ENCODE data around the gene KIRREL3. TPM values are rescaled to one million over a fixed set of nuclear protein-coding genes. Genes with fewer than 3 reads are reported as not detected.

The KIRREL3 gene
- total RNA-seq, 4 donors from 2014 or later = 0.19 TPM; not detected in 3

- 58 to 59% methylated on average over 9 to 10 of the region's 11 CpGs for WGBS, 2 donors
- no peak overlapping the region for H3K27ac ChIP-seq
- H3K4me1 ChIP-seq = no peaks in the 10 kb centered on the region
- no peaks in the 10 kb centered on the region for H3K27me3 ChIP-seq
- no peak overlapping the region for H3K4me3 ChIP-seq
- TF ChIP-seq CTCF (IDR thresholded peaks at IDR 0.05) (no peak), POLR2A (IDR thresholded peaks at IDR 0.05) (no peak)
- H3K9me3 ChIP-seq = no peaks in the 10 kb centered on the region
- H3K36me3 ChIP-seq = no peaks in the 10 kb centered on the region
- intact Hi-C loops (cut with DNase I) = no loop called here
- DNase-seq = no peak
Measured at GRCh38 chr11:126925321-126926093, 75.1 kb downstream of the KIRREL3 start.

GRCh38 chr11:126924376-126925040, 76.1 kb downstream of the KIRREL3 start:
- Histone ChIP-seq H3K27me3 (no peaks in the 10 kb centered on the region), H3K4me3 (no peak overlapping the region), H3K9me3 (no peaks in the 10 kb centered on the region), H3K27ac (no peak overlapping the region), H3K36me3 (no peaks in the 10 kb centered on the region), H3K4me1 (no peaks in the 10 kb centered on the region)
- intact Hi-C loops (cut with DNase I) = no loop called here
- WGBS, 2 donors = 47 to 100% methylated on average over 1 to 5 of the region's 5 CpGs
- no peak for TF ChIP-seq POLR2A (IDR thresholded peaks at IDR 0.05)
- no peak for TF ChIP-seq CTCF (IDR thresholded peaks at IDR 0.05)
- no peak for DNase-seq

GRCh38 chr11:126920833-126921232, 79.7 kb downstream of the KIRREL3 start:
- Histone ChIP-seq H3K27me3 (no peaks in the 10 kb centered on the region), H3K36me3 (no peaks in the 10 kb centered on the region), H3K4me3 (no peak overlapping the region), H3K4me1 (no peaks in the 10 kb centered on the region), H3K27ac (no peak overlapping the region), H3K9me3 (no peaks in the 10 kb centered on the region)
- no peak for DNase-seq
- TF ChIP-seq POLR2A (IDR thresholded peaks at IDR 0.05) (no peak), CTCF (IDR thresholded peaks at IDR 0.05) (no peak)
- intact Hi-C loops (cut with DNase I) = no loop called here
- 91 to 92% methylated on average over 4 of the region's 4 CpGs for WGBS, 2 donors

GRCh38 chr11:126919147-126919823, 81.3 kb downstream of the KIRREL3 start:
- H3K27me3 ChIP-seq = no peaks in the 10 kb centered on the region
- H3K4me3 ChIP-seq = no peak overlapping the region
- H3K36me3 ChIP-seq = no peaks in the 10 kb centered on the region
- intact Hi-C loops (cut with DNase I) = no loop called here
- DNase-seq = no peak
- no peak for TF ChIP-seq CTCF (IDR thresholded peaks at IDR 0.05)
- TF ChIP-seq POLR2A (IDR thresholded peaks at IDR 0.05) = no peak
- no peaks in the 10 kb centered on the region for H3K4me1 ChIP-seq
- no peak overlapping the region for H3K27ac ChIP-seq
- WGBS, 2 donors = 71 to 90% methylated on average over 3 of the region's 3 CpGs
- H3K9me3 ChIP-seq = no peaks in the 10 kb centered on the region

- intact Hi-C loops (cut with DNase I) = no loop called here
- no peaks in the 10 kb centered on the region for H3K9me3 ChIP-seq
- no peak for DNase-seq
- no peaks in the 10 kb centered on the region for H3K36me3 ChIP-seq
- TF ChIP-seq POLR2A (IDR thresholded peaks at IDR 0.05) (no peak), CTCF (IDR thresholded peaks at IDR 0.05) (no peak)
- no peaks in the 10 kb centered on the region for H3K4me1 ChIP-seq
- H3K27ac ChIP-seq = no peak overlapping the region
- no peak overlapping the region for H3K4me3 ChIP-seq
- 70 to 84% methylated on average over 1 of the region's 1 CpG for WGBS, 2 donors
- H3K27me3 ChIP-seq = no peaks in the 10 kb centered on the region
Measured at GRCh38 chr11:126918556-126918955, 82.0 kb downstream of the KIRREL3 start.

Data from esophagus squamous epithelium (tissue), 5 donors.